HT-29 (cell line): ENCODE data around the gene TAF9B. TPM values are rescaled to one million over a fixed set of nuclear protein-coding genes. Genes with fewer than 3 reads are reported as not detected.
"Not testable (repeated sequence)": the region's sequence is repeated elsewhere in the genome, so short reads cannot be mapped to it uniquely, and the experiment has no call there.

Source experiments
- DNase-seq: peaks from one replicate; pipeline ENCODE4 v3.0.0-alpha.2; 2015; ENCODE audit warnings: low spot score
- total RNA-seq: library from RNA; depleted of rRNA; stranded (reverse); fragments of >200 nt; shearing (Covaris generic); gene quantifications from 2 replicates; pipeline ENCODE4 v1.2.3, GENCODE V29; 2014; rRNA removed

Gene TAF9B
- total RNA-seq, 1 experiment from 2014 or later, result 9.5 TPM

- DNase-seq, result no peak
These were observed 23.1 kb downstream of the TAF9B start for GRCh38 chrX:78116365-78116764.

- no peak for DNase-seq
These were observed 28.1 kb downstream of the TAF9B start for GRCh38 chrX:78111140-78111931.

GRCh38 chrX:78109458-78109857 is 30.0 kb downstream of the TAF9B start:
- DNase-seq, result no peak

- no peak for DNase-seq
These were observed 32.8 kb downstream of the TAF9B start for GRCh38 chrX:78106651-78106986.

- no peak for DNase-seq
These were observed 33.4 kb downstream of the TAF9B start for GRCh38 chrX:78105944-78106650.

- DNase-seq, result peak; percentile 29
These were observed 34.8 kb downstream of the TAF9B start for GRCh38 chrX:78104447-78105176.

GRCh38 chrX:78103623-78104446 is 35.6 kb downstream of the TAF9B start, which contains the start of gene PGK1:
Gene PGK1, plus strand, starts transcription at chrX:78104248. Its CDS starts 93 bp downstream, at chrX:78104341.
- peak; percentile 95 for DNase-seq

- no peak for DNase-seq
These were observed 36.3 kb downstream of the TAF9B start for GRCh38 chrX:78103001-78103622.

GRCh38 chrX:78102091-78102490 is 37.4 kb downstream of the TAF9B start:
- no peak for DNase-seq

GRCh38 chrX:78098108-78098507 is 41.3 kb downstream of the TAF9B start:
- DNase-seq, result no peak

GRCh38 chrX:78092296-78092695 is 47.2 kb downstream of the TAF9B start:
- peak; percentile 69 for DNase-seq

- DNase-seq, result not testable (repeated sequence)
These were observed 58.0 kb downstream of the TAF9B start for GRCh38 chrX:78081413-78081812.

Other genes with a start within 250 kb of the TAF9B start
- gene MAGT1, start 244.2 kb downstream of the TAF9B start, total RNA-seq, result 51.3 and 76.4 TPM in 2 replicates
- 273 and 371 TPM in 2 replicates for gene COX7B, start 240.2 kb downstream of the TAF9B start, total RNA-seq
- 5.2 and 5.4 TPM in 2 replicates for gene ATP7A, start 229.0 kb downstream of the TAF9B start, total RNA-seq
- gene PGAM4, start 170.0 kb downstream of the TAF9B start, total RNA-seq, result not detected in 2 replicates
- gene PGK1, start 35.4 kb downstream of the TAF9B start, total RNA-seq, result 241 and 250 TPM in 2 replicates
- not detected in 2 replicates for gene CYSLTR1, start 188.0 kb upstream of the TAF9B start, total RNA-seq